Progenitor cell of endocrine pancreas (in vitro differentiated cells): Measurements from ENCODE around the gene PTPN14. TPM values are rescaled to one million over a fixed set of nuclear protein-coding genes. Genes with fewer than 3 reads are reported as not detected.
A peak's percentile ranks its signal among the peaks of the same experiment; 100 is the strongest.

ENCODE experiments used
- DNase-seq: peaks from one replicate; pipeline ENCODE4 v3.0.0; 2021; ENCODE audit warnings: low spot score; ENCODE audit not compliant: unreplicated experiment
- H3K27ac Mint-ChIP-seq: 2 replicates; pipeline ENCODE4 v1.8.0; 2021; ENCODE audit warnings: mild to moderate bottlenecking, moderate library complexity, mixed read lengths
- H3K27me3 Mint-ChIP-seq: 2 replicates; pipeline ENCODE4 v1.8.0; 2021; ENCODE audit warnings: mixed read lengths
- H3K36me3 Mint-ChIP-seq: 2 replicates; pipeline ENCODE4 v1.8.0; 2022; ENCODE audit warnings: mixed read lengths; ENCODE audit not compliant: insufficient read depth
- H3K4me1 Mint-ChIP-seq: 2 replicates; pipeline ENCODE4 v1.8.0; 2021; ENCODE audit warnings: low read depth, mixed read lengths
- H3K4me3 Mint-ChIP-seq: 2 replicates; pipeline ENCODE4 v1.8.0; 2021; ENCODE audit warnings: low read depth, mild to moderate bottlenecking, moderate library complexity, mixed read lengths
- H3K9me3 Mint-ChIP-seq: 2 replicates; pipeline ENCODE4 v1.8.0; 2021; ENCODE audit warnings: low read depth, mixed read lengths
- CTCF ChIP-seq: fragments of 200-600 bp; sonication (generic); IDR thresholded peaks from one replicate; pipeline ENCODE4 v1.5.0; 2021; ENCODE audit warnings: antibody characterized with exemption, mild to moderate bottlenecking; ENCODE audit not compliant: unreplicated experiment
- total RNA-seq: library from RNA; stranded (reverse); gene quantifications from 2 replicates; pipeline ENCODE4 v1.2.1, GENCODE V29; 2021

Gene PTPN14
- total RNA-seq, 1 donor from 2014 or later = 37.0 TPM

DNA sequence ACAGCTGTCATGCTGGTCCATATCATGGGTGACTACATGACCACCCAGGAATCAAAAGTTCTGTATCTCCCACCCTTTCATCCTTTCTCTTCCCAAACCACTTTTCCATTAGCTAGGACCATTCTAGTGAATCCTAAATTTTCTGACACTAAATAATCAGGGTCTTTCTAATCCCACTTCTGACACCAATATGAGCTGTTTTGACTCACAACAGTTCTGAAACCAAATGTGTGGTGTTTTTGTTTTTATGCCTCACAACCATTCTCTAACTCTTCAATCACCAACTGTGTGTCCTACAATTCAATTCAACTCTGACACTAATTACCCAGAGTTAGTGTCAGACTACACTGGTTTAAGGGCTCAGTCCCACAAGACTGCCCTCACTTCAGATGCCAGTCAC, 206.5 kb downstream of the PTPN14 start:
- TF ChIP-seq CTCF = no peak

GRCh38 chr1:214342525-214342924, 208.9 kb downstream of the PTPN14 start:
- H3K27me3 Mint-ChIP-seq = no peaks in the 10 kb centered on the region
- H3K27ac Mint-ChIP-seq = no peak overlapping the region
- H3K36me3 Mint-ChIP-seq = peaks cover 33% of the 10 kb centered on the region
- H3K4me1 Mint-ChIP-seq = peaks cover 7% of the 10 kb centered on the region
- no peak for TF ChIP-seq CTCF
- DNase-seq = no peak
- H3K4me3 Mint-ChIP-seq = no peak overlapping the region
- peaks cover 15% of the 10 kb centered on the region for H3K9me3 Mint-ChIP-seq

More for the DNA sequence above, 206.5 kb downstream of the PTPN14 start:
- H3K27me3 Mint-ChIP-seq = no peaks in the 10 kb centered on the region
- H3K4me3 Mint-ChIP-seq = no peak overlapping the region
- H3K4me1 Mint-ChIP-seq = peaks cover 7% of the 10 kb centered on the region
- no peak for DNase-seq
- peaks cover 15% of the 10 kb centered on the region for H3K9me3 Mint-ChIP-seq
- H3K36me3 Mint-ChIP-seq = peaks cover 38% of the 10 kb centered on the region
- peak overlapping the region; percentile 1 for H3K27ac Mint-ChIP-seq

DNA sequence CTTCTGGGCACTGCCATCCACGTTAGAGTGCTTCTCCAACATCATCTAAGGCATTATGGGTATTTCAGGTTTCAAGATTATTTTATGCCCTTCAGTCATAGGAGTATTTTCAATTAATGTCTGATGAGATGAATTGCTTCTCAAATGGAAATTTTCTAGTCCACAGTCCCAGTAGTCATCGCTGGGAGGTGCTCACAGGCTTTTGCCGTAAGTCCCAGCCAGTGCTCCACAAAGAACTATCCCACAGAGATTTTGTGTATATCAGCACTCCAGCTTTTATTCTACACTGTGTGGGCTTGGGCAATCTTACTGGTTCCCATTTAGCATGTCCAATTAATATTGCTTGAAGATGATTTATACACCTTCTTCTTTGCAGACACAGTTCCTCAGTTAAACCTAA, 209.5 kb downstream of the PTPN14 start:
- no peak overlapping the region for H3K27ac Mint-ChIP-seq
- TF ChIP-seq CTCF = no peak
- peaks cover 9% of the 10 kb centered on the region for H3K4me1 Mint-ChIP-seq
- peaks cover 15% of the 10 kb centered on the region for H3K9me3 Mint-ChIP-seq
- peaks cover 32% of the 10 kb centered on the region for H3K36me3 Mint-ChIP-seq
- no peak for DNase-seq
- H3K4me3 Mint-ChIP-seq = no peak overlapping the region
- no peaks in the 10 kb centered on the region for H3K27me3 Mint-ChIP-seq

GRCh38 chr1:214341459-214341858, 209.9 kb downstream of the PTPN14 start:
- no peak for TF ChIP-seq CTCF
- H3K27ac Mint-ChIP-seq = no peak overlapping the region
- DNase-seq = no peak
- H3K36me3 Mint-ChIP-seq = peaks cover 32% of the 10 kb centered on the region
- no peak overlapping the region for H3K4me3 Mint-ChIP-seq
- H3K4me1 Mint-ChIP-seq = peaks cover 9% of the 10 kb centered on the region
- H3K9me3 Mint-ChIP-seq = peaks cover 15% of the 10 kb centered on the region
- no peaks in the 10 kb centered on the region for H3K27me3 Mint-ChIP-seq

DNA sequence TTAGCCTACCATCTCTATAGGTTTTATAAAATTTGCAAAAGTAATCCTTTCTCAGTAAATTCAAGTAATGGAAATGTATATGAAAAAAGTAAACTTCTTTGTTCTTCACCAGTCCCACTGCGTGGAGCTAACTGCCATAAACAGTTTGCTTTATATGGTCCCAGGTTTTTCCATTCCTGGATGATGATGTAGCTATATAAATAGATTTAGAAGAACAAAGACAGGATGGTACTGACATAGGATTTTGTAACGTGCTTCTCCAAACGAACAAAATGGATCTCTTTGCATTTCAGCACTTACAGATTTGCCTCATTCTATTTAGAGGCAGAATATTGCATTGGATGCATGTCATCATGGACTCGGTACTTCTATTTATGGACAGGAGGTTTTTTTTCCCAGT, 213.2 kb downstream of the PTPN14 start:
- no peak for DNase-seq
- Mint-ChIP-seq H3K27ac (no peak overlapping the region), H3K4me3 (no peak overlapping the region)

More for the DNA sequence above, 213.2 kb downstream of the PTPN14 start:
- Mint-ChIP-seq H3K9me3 (no peaks in the 10 kb centered on the region), H3K27me3 (no peaks in the 10 kb centered on the region), H3K36me3 (peaks cover 18% of the 10 kb centered on the region), H3K4me1 (peaks cover 19% of the 10 kb centered on the region)
- TF ChIP-seq CTCF = no peak
